Neural progenitor cell (in vitro differentiated cells): ENCODE data around the gene PPP6C. TPM values are rescaled to one million over a fixed set of nuclear protein-coding genes. Genes with fewer than 3 reads are reported as not detected.

Experiments
- DNase-seq: peaks from one replicate; pipeline ENCODE4 v3.0.0-alpha.2; 2016; ENCODE audit warnings: low spot score
- H2AFZ ChIP-seq: fragments of 200-600 bp; sonication (generic); replicated peaks from 2 replicates; pipeline ENCODE4 v1.6.1; 2016; ENCODE audit warnings: antibody characterized with exemption
- H3F3A ChIP-seq: fragments of 200-600 bp; sonication (generic); 2 replicates; pipeline ENCODE4 v1.6.1; 2016; ENCODE audit warnings: antibody characterized with exemption, low read depth
- H3K27ac ChIP-seq: fragments of 200-600 bp; sonication (generic); 2 replicates; pipeline ENCODE4 v1.5.1; 2016; ENCODE audit warnings: mild to moderate bottlenecking
- H3K27me3 ChIP-seq: fragments of 200-600 bp; sonication (generic); 2 replicates; pipeline ENCODE4 v1.6.1; 2016; ENCODE audit warnings: mild to moderate bottlenecking, moderate library complexity
- H3K36me3 ChIP-seq: fragments of 200-600 bp; sonication (generic); 2 replicates; pipeline ENCODE4 v1.5.1; 2016
- H3K4me1 ChIP-seq: fragments of 200-600 bp; sonication (generic); 2 replicates; pipeline ENCODE4 v1.6.1; 2016; ENCODE audit warnings: mixed run types
- H3K4me2 ChIP-seq: fragments of 200-600 bp; sonication (generic); 2 replicates; pipeline ENCODE4 v1.6.1; 2016
- H3K4me3 ChIP-seq: fragments of 200-600 bp; sonication (generic); 2 replicates; pipeline ENCODE4 v1.5.1; 2016
- H3K79me2 ChIP-seq: fragments of 200-600 bp; sonication (generic); 2 replicates; pipeline ENCODE4 v1.6.1; 2016; ENCODE audit warnings: low read depth
- H3K9ac ChIP-seq: fragments of 200-600 bp; sonication (generic); 2 replicates; pipeline ENCODE4 v1.6.1; 2016
- H3K9me3 ChIP-seq: fragments of 200-600 bp; sonication (generic); 2 replicates; pipeline ENCODE4 v1.5.1; 2016; ENCODE audit warnings: low read depth
- H4K20me1 ChIP-seq: fragments of 200-600 bp; sonication (generic); 2 replicates; pipeline ENCODE4 v1.6.1; 2016; ENCODE audit warnings: low read depth
- H3K27ac Mint-ChIP-seq: 3 replicates; pipeline ENCODE4 v1.8.0; 2021; ENCODE audit warnings: mixed read lengths
- H3K27me3 Mint-ChIP-seq: 2 replicates; pipeline ENCODE4 v1.8.0; 2022; ENCODE audit warnings: low read depth, mild to moderate bottlenecking, inconsistent platforms, moderate library complexity, mixed read lengths; ENCODE audit not compliant: insufficient read depth
- H3K36me3 Mint-ChIP-seq: 3 replicates; pipeline ENCODE4 v1.8.0; 2021; ENCODE audit warnings: mixed read lengths
- H3K4me1 Mint-ChIP-seq: 3 replicates; pipeline ENCODE4 v1.8.0; 2021; ENCODE audit warnings: mixed read lengths
- H3K4me3 Mint-ChIP-seq: 3 replicates; pipeline ENCODE4 v1.8.0; 2021; ENCODE audit warnings: mild to moderate bottlenecking, moderate library complexity, mixed read lengths
- H3K9me3 Mint-ChIP-seq: 3 replicates; pipeline ENCODE4 v1.8.0; 2020; ENCODE audit warnings: mixed read lengths
- EZH2 ChIP-seq: fragments of 200-600 bp; sonication (generic); IDR thresholded peaks from 2 replicates; pipeline ENCODE4 v1.6.1; 2017; ENCODE audit warnings: antibody characterized with exemption, mild to moderate bottlenecking, moderate library complexity
- EZH2phosphoT487 ChIP-seq: fragments of 200-600 bp; sonication (generic); IDR thresholded peaks from 2 replicates; pipeline ENCODE4 v1.6.1; 2017; ENCODE audit warnings: antibody characterized with exemption
- total RNA-seq: library from RNA; depleted of rRNA; stranded (reverse); fragments of >200 nt; gene quantifications from 2 replicates; pipeline ENCODE4 v1.2.3, GENCODE V29; 2015; ENCODE audit warnings: low replicate concordance
- TF ChIP-seq, protein P1 (sequence below): fragments of 200-600 bp; sonication (generic); IDR thresholded peaks from 2 replicates; pipeline ENCODE4 v1.5.1; 2017; ENCODE audit warnings: antibody characterized with exemption, mild to moderate bottlenecking

PPP6C gene
- total RNA-seq, 1 donor from 2014 or later = 61.7 TPM

DNA sequence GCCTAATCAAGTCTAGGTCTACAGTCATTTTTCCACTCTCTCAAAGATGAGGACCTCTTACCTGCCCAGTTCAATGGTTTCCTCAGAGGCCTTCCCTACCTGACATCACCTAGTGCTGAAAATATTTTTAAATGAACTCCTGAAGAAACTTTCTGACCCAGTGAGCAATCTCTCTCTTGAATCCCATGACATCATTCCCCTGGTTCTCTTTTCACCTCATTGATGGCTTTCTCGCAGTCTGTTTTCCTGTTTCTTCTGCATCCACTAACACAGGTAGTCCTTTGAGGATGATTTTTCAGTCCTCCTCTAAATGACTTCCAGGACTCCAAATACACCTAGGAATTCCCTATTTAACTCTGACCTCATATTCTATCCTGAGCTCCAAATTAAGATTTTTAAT, 86.6 kb downstream of the PPP6C start:
- Histone ChIP-seq H3K27me3 (no peaks in the 10 kb centered on the region), H3K4me2 (no peak overlapping the region), H4K20me1 (peaks cover 4% of the 10 kb centered on the region), H3K79me2 (peaks cover 44% of the 10 kb centered on the region), H3K27ac (no peak overlapping the region), H3F3A (no peaks in the 10 kb centered on the region), H3K4me1 (no peaks in the 10 kb centered on the region), H2AFZ (no peak overlapping the region), H3K9me3 (no peaks in the 10 kb centered on the region), H3K4me3 (no peak overlapping the region), H3K9ac (no peak overlapping the region), H3K36me3 (no peaks in the 10 kb centered on the region)
- Mint-ChIP-seq H3K27me3 (peaks cover 2% of the 10 kb centered on the region), H3K27ac (no peak overlapping the region), H3K4me1 (peaks cover 6% of the 10 kb centered on the region), H3K4me3 (no peak overlapping the region), H3K9me3 (no peaks in the 10 kb centered on the region), H3K36me3 (no peaks in the 10 kb centered on the region)
- TF ChIP-seq EZH2phosphoT487 (no peak), EZH2 (no peak)
- TF ChIP-seq, protein P1, sequence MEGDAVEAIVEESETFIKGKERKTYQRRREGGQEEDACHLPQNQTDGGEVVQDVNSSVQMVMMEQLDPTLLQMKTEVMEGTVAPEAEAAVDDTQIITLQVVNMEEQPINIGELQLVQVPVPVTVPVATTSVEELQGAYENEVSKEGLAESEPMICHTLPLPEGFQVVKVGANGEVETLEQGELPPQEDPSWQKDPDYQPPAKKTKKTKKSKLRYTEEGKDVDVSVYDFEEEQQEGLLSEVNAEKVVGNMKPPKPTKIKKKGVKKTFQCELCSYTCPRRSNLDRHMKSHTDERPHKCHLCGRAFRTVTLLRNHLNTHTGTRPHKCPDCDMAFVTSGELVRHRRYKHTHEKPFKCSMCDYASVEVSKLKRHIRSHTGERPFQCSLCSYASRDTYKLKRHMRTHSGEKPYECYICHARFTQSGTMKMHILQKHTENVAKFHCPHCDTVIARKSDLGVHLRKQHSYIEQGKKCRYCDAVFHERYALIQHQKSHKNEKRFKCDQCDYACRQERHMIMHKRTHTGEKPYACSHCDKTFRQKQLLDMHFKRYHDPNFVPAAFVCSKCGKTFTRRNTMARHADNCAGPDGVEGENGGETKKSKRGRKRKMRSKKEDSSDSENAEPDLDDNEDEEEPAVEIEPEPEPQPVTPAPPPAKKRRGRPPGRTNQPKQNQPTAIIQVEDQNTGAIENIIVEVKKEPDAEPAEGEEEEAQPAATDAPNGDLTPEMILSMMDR = no peak
- no peak for DNase-seq

DNA sequence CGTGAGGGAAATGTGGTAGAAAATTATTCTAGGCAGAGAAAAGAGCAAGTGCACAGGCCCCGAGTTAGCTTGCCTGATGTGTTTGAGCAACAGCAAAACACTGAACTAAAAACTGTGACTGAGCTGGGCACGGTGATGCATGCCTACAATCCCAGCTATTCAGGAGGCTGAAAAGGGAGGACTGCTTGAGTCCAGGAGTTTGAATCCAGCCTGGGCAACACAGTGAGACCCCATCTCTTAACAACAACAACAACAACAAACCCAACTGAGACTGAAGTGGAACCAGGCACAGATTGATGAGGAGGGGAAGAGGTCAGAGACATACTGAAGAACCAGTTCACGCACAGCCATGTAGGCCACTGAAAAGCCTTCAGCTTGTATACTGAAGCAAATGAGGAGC, 88.8 kb downstream of the PPP6C start:
- H3K36me3 ChIP-seq = no peaks in the 10 kb centered on the region
- Mint-ChIP-seq H3K4me1 (peaks cover 6% of the 10 kb centered on the region), H3K36me3 (peaks cover 5% of the 10 kb centered on the region), H3K4me3 (no peak overlapping the region), H3K9me3 (peaks cover 4% of the 10 kb centered on the region), H3K27ac (no peak overlapping the region), H3K27me3 (peaks cover 2% of the 10 kb centered on the region)
- no peak overlapping the region for H3K4me3 ChIP-seq
- no peaks in the 10 kb centered on the region for H3K4me1 ChIP-seq
- peaks cover 52% of the 10 kb centered on the region for H3K79me2 ChIP-seq
- H4K20me1 ChIP-seq = peaks cover 4% of the 10 kb centered on the region
- no peaks in the 10 kb centered on the region for H3K9me3 ChIP-seq
- H3K27ac ChIP-seq = no peak overlapping the region
- TF ChIP-seq, protein P1 = no peak
- TF ChIP-seq EZH2 = no peak
- TF ChIP-seq EZH2phosphoT487 = no peak
- no peak overlapping the region for H3K9ac ChIP-seq
- H2AFZ ChIP-seq = no peak overlapping the region
- no peak overlapping the region for H3K4me2 ChIP-seq
- H3K27me3 ChIP-seq = no peaks in the 10 kb centered on the region
- no peak for DNase-seq
- H3F3A ChIP-seq = no peaks in the 10 kb centered on the region

DNA sequence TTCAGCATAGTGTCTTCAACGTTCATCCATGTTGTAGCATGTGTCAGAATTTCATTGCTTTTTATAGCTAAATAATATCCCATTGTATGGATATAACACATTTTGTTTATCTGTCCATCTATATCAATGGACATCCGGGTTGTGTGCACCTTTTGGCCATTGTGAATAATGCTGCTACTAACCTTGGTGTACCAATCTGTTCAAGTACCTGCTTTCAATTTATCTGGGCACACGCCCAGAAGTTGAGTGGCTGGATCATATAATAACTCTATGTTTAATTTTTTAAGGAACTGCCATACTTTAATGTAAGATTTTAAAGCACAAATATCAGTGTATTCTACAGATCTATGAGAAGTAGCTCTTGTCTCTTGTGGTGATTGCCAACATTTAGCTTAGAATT, 89.8 kb downstream of the PPP6C start:
- Histone ChIP-seq H3K36me3 (no peaks in the 10 kb centered on the region), H3K4me3 (no peak overlapping the region), H4K20me1 (peaks cover 4% of the 10 kb centered on the region), H3K79me2 (peaks cover 62% of the 10 kb centered on the region), H3K9ac (no peak overlapping the region), H3K4me2 (no peak overlapping the region), H3K9me3 (no peaks in the 10 kb centered on the region), H3K27ac (no peak overlapping the region), H3K4me1 (no peaks in the 10 kb centered on the region), H2AFZ (no peak overlapping the region), H3K27me3 (no peaks in the 10 kb centered on the region), H3F3A (no peaks in the 10 kb centered on the region)
- peaks cover 11% of the 10 kb centered on the region for H3K36me3 Mint-ChIP-seq
- H3K4me1 Mint-ChIP-seq = peaks cover 6% of the 10 kb centered on the region
- no peak for DNase-seq
- H3K27ac Mint-ChIP-seq = no peak overlapping the region
- H3K4me3 Mint-ChIP-seq = no peak overlapping the region
- TF ChIP-seq EZH2phosphoT487 (no peak), EZH2 (no peak)
- TF ChIP-seq, protein P1 = no peak
- peaks cover 2% of the 10 kb centered on the region for H3K27me3 Mint-ChIP-seq
- H3K9me3 Mint-ChIP-seq = peaks cover 8% of the 10 kb centered on the region

Other genes with a start within 250 kb of the PPP6C start
- 9.5 and 17.8 TPM in 2 replicates for gene GOLGA1, start 248.7 kb downstream of the PPP6C start, total RNA-seq
- 24.1 and 30.2 TPM in 2 replicates for gene SCAI, start 46.3 kb downstream of the PPP6C start, total RNA-seq
- 7.8 and 12.4 TPM in 2 replicates for gene RABEPK, start 10.7 kb upstream of the PPP6C start, total RNA-seq
- gene HSPA5, start 51.5 kb upstream of the PPP6C start, total RNA-seq = 39.1 and 44.2 TPM in 2 replicates
- 33.1 and 43.5 TPM in 2 replicates for gene GAPVD1, start 72.0 kb upstream of the PPP6C start, total RNA-seq